Measurements from ENCODE around the gene ASTN2.
A peak's percentile ranks its signal among the peaks of the same experiment; 100 is the strongest.

ASTN2 gene

DNA sequence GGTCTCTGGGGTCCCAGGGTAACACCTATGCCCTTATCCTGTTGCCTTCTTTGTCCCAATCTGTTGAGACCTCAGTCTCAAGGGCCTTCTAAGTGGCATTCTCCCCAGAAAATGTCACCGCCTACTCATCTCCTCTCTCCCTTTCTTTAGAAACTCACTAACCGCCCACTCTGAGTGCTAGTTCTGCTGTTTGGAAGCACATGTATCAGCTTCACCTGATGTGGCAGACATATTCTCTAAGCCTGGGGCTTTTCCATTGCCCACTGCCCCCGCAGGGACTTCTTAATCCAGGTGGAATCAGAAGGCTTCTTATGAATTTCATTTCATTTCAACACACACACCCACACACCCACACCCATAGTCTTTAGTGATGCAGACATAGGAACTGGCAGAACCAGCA lies 165.1 kb downstream of the ASTN2 start:
- DNase-seq (ENCODE audit: low read depth), result no peak

DNA sequence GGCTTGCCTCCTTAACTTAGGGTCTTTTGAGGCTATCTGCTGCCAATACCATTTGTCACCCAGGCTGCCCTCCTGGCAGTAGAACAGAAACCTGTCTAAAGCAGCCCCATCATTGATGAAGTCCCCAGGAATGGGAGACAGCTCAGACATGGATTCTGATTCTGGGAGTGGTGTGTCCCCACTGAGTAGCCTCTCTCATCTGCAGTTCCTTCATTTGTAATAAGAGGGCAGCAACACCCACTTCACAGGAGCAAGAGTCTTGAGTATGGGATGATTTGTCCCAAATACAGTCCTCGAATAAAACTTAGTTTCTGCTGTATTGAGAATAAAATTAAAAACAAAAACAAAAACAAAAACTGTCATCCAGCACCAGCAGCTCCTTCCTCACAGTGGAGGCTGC lies 167.6 kb downstream of the ASTN2 start:
- DNase-seq (ENCODE audit: low read depth), result no peak

DNA sequence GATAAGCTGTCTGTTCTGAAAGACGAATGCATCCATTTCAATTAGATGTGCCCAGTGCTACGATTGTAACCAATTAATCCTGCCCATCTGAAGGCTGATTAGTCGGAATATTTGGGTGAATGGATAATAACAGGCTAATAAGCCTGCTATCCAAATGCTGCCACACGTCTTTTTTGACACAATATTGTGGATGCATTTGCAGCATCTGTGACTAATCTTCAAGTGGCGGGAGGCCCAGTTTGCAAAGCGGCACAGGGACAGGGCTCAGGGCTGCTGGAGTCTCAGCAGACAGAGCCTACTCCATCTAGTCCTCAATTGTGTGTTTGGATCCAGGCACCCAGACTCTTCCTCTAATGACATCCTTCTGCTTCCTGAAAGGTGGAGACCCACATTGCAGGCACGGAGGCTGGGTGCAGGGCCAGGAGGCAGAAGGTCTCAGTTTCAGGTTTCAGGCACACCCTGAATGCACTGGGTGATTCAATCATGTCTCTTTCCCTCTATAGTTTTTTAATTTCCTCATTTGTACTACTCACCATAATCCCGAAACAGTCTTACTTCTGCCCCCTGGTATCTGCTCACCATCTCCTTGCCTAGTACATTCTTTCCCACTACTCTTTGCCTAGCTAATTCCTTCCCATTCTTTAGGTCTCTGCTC lies 169.6 kb downstream of the ASTN2 start:
- no peak for DNase-seq (ENCODE audit: low read depth)

DNA sequence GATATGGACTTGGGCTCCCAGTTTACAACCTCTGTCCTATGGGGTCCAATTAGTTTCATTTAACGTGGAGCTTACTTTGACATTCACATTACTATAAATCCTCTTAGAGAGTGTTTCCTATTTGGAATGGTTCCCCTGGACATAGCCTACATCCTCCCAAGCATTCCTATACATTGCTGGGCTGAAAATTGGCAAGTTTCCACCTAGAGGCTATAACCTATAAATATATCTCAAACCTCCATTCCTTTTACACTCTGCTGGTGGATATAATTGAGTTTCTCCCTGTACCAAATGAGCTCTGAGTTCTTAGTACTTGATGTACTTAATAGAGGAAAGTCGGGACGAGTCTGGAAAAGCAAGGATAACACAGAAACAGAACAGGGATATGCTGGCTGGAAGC lies 172.8 kb downstream of the ASTN2 start:
- no peak for DNase-seq (ENCODE audit: low read depth)

DNA sequence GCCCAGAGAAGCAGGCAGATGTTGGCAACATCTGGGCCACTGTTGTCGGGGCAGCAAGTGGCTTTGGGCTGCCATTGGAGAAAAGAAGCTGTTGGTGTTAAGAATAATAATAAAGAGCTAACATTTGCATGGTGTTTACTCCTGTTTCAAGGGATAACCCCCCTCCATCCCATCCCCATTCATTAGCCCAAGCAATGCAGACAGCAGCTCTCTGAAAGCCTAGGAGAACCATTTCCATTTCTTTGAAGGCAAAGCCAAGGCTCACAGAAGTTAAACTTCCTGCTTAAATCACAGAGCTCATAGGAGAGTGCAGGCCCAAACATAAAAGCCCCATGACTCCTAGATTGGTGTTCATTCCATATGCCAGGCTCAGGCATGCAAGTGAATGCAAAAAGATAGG lies 175.4 kb downstream of the ASTN2 start:
- no peak for DNase-seq (ENCODE audit: low read depth)

DNA sequence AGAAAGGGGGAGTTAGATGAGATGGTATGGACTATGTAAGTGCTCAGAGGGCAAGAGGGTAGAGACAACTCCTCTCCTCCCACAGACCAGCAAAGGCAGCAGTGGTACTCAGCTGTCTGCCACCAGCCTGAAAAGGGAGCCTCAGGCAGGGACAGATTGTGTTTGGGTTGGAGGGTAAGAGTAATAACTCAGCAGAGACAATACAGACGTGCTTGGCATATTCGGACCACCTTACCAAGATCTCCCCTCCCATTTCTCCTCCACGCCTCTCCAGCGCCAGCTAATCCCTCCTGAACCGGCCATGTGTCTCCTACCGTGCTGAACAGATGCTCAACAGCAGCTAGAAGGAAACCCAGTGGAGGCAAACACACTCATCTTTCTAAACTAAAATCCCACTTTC lies 180.8 kb downstream of the ASTN2 start:
- DNase-seq (ENCODE audit: low read depth), result no peak

DNA sequence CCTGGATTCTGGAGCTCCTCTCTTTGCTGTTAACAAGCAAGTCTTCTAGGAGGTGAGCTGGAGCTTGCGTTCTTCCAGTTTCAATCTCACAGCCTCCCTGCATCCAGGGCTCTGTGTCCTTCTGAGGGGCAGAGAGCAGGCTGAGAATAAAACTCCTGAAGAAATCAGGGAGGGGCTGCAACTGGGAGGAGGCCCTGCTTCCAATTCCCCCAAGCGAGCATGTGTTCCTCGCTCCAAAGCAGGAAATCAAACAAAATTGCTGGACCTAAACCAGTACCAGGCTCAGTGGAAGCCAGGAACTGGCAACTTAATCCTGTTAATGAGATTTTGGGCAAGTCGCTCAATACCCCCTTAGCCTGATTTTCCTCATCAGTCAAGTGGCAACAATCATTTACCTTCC lies 181.8 kb downstream of the ASTN2 start:
- DNase-seq (ENCODE audit: low read depth), result no peak

DNA sequence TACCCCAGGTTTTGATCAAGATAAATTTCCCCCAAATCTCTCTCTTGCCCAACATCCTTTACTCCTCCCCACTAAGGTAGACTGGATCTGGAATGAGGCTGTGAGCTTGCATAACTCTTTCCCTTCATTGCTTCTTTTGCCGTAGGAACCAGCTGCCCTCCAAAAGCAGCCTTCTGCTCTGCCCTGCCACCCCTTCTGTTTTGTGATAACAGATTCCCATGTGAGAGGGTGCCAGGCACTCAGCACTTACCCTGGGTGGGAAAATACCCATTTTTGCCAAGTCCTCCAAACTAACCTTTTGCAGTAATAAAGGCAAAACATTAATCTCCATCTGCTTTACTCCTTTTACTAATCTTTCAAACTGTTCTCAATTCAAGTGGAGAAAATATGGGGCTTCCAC lies 182.6 kb downstream of the ASTN2 start:
- DNase-seq (ENCODE audit: low read depth), result no peak

DNA sequence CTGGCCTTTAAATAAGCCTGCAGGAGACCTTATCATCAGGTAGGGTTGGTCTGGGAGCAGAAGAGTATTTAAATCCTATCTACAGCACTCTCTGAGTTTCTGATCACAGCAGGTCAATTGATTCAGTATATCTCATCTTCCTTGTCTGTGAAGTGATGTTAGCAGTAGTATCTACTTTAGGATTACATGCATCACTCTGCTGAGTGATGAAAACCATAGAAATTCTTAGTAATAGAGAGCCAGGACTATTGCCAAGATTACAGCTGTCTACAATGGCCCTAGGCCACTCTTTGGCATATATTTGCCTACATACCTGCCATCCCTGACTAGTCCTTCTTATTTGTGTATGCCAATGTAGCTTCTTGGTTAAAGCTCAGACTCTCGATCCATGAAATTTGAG lies 183.8 kb downstream of the ASTN2 start:
- DNase-seq (ENCODE audit: low read depth), result no peak

DNA sequence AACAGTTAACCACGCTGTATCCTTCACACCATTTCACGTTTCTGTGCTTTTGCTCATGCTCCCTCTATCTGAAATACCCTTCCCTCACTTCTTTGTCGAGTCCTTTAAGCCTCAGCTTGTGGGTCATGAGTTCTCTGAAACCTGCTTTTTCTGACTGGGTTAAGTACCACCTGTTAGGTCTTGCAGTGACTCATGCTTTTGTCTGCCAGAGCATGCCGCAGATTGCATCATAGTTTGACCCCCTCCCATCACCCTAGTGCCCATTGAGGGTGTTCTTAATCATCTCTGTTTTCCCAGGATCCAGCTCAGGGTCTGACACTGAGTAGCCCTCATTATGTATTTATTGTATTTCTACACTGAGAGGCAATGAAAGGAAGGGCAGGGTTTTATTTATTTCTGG lies 190.2 kb downstream of the ASTN2 start:
- DNase-seq (ENCODE audit: low read depth), result no peak

DNA sequence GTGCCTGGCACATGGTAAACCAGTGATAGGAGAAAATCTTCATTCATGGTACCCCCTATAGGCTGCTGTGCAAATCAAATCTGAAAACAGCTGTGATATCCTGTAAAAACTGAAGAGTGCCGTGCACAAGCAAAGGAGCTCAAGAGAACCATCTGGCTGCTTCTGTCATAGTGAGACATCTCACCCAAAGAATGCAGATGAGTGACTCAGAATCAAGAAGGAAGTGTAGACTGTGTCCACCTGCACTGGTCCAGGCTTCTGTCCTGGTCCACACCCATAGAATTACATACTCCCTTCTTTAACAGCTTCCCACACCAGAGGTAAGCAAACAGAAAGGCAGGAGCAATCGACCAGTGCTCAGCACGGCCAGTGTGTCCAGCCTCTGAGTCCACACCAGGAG lies 195.9 kb downstream of the ASTN2 start:
- DNase-seq (ENCODE audit: low read depth), result no peak

DNA sequence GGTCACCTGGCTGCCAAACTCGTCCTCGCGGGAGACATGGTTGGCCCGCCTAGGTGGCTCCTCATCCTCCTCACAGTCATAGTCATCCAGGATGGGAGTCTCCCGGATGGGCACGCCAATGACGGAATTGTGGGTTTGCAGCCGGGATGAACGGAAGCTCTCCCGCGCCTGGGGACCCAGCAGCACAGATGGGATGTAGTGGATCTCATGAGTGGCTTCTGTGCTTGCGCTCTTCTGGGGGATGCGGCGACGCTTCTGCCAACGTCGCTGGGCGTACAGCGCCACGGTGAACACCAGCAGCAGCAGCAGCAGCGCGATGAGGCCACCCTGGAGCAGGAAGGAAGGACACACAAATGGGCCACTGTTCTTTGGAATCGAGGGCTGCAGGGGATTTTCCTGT lies 200.4 kb downstream of the ASTN2 start:
- no peak for DNase-seq (ENCODE audit: low read depth)

DNA sequence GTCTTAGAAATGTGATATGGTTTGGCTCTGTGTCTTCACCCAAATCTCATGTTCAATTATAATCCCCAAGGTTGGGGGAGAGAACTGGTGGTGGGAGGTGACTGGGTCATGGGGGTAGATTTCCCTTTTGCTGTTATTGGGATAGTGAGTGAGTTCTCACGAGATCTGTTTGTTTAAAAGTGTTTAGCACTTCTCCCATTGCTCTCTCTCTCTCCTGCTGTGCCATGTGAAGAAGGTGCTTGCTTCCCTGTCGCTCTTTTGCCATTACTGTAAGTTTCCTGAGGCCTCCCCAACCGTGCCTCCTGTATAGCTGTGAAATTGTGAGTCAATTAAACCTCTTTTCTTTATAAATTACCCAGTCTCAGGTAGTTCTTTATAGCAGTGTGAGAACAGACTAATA lies 203.6 kb downstream of the ASTN2 start:
- DNase-seq (ENCODE audit: low read depth), result no peak

DNA sequence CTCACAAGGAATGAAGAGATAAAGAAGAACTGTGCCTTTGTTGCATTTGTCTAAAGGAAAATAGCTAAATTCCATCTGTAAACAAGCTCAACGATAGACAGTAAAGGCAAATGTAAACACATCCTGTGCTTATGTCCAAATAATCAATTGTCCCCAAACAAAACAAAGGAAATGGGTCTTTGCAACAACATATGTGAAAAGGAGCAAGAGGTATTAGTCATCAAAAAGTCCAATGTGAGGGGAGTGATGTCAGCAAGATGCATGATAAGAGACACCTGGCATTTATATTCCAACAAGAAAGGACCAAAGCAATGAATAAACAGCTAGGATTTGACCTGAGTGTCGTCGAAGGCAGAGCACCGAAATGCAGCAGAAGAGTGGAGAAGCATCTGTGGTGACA lies 209.1 kb downstream of the ASTN2 start:
- DNase-seq (ENCODE audit: low read depth), result peak; percentile 20

DNA sequence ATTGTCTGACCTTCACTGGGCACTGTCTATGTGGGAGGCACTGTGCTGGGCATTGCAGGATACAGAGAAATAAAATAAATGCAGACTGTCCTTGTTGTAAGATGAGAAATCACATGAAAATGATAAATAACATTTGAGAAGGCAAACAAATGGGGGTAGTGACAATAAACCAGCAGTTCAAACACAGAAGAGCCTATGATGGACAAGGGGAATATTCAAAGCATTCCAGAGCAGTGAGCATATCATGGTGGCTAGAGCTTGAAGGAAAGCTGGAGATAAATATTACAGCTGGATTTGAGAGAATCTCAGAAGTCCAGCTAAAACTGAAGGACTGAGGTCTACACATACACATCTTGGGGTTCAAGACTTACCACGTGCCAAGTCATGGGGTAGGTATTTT lies 209.9 kb downstream of the ASTN2 start:
- no peak for DNase-seq (ENCODE audit: low read depth)

DNA sequence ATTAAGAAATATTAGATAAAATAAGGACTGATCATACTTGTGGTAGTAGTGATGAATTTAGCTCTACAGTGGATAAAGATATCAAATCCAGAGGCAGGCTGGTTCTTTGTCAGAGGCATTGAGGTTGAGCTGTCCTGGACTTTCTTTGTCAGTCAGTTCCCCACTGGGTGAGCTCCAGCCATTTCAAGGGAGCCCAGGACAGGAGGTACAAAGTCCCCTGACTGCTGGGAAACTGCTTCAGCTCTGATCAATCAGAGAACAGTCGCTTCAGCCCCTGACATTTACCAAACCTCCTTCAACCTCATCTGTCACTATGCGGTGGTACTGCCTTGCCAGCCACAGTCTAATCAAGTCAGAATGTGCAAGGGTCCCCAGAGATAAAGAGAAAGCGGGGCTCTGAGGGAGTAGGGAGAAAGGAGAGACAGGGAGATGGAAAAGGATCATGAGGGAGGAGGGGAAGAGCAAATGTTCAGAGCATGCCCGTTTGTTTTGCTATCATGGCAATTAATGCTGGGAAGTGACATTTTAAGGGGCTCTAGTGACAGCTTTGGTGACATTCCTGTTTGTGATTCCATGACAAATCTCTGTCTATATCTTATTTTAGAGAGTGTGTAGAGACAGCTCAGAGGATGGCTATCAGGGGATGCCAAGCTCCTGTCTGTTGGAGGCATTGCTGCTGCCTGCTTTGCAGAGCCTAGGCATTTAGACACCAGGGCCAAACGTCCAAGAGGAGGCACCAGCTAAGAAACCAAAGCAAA lies 223.2 kb downstream of the ASTN2 start:
- DNase-seq (ENCODE audit: low read depth), result no peak

DNA sequence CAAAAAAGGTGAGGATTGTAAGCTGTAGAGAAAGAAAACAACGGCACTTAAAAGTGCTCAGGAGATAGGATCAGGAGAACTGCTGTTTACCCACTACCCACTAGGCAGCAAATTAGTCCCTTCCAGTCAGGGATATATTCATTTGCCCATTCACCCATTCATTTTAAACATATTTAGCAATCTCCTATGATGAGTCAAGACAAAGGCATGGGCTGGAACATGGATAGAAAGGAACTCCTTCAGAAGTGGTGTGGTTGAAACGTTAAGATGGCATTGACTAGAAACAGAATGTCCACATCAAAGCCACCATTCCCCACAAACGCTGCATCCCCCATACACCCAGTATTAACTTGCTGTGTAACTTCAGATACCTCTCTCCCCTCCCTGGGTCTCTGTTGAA lies 225.7 kb downstream of the ASTN2 start:
- peak; percentile 26 for DNase-seq (ENCODE audit: low read depth)

DNA sequence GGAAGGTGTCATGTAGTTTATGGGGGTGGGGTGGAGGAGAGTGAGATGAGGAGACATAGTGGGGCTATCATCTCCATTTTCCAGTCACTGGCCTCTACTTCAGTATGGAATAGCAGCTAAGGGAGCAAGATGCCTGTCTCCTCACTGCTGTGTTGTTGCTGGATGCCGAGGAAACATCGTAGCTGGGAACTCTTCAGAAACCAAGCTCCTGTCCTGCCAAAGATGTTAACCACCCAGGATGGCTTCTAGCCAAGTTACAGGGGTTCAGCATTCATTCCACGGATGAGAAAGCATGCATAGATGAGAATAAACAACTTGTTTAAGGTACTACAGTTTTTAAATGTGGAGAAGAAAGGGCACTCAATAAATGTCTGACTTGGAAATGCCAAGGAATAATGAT lies 226.5 kb downstream of the ASTN2 start:
- no peak for DNase-seq (ENCODE audit: low read depth)

DNA sequence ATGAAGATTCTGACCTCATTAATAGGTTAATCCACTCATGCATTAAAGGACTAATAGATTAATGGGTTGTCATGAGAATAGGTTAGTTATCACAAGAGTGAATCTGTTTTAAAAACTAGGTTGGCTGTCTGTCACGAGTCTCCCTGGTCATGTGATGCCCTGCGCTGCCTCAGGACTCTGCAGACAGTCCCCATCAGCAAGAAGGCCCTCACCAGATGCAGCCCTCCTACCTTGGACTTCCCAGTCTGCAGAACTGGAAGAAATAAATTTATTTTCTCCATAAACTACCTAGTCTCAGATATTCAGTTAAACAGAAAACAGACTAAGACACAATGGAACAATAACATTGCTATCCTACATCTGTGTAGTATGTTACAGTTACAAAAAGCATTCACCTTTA lies 227.4 kb downstream of the ASTN2 start:
- DNase-seq (ENCODE audit: low read depth), result no peak

DNA sequence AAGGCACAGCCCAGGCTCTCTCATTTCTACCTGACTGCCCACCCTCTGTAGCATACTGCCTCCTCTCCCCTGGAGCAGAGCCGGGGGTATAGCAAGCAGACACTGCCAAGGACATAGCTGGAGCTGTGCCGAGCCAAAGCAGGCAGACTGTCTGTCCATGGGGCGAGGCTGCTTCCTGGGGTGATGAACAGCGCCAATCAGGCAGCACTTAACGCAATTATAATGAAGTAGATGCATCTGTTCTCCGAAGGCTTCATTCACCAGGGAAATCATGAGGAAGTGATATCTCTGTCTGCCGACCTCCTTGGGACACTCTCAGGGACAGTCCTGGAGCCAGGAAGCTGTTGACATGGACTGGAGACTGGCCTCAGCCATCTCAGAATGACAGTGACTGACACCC lies 230.7 kb downstream of the ASTN2 start:
- DNase-seq (ENCODE audit: low read depth), result no peak

DNA sequence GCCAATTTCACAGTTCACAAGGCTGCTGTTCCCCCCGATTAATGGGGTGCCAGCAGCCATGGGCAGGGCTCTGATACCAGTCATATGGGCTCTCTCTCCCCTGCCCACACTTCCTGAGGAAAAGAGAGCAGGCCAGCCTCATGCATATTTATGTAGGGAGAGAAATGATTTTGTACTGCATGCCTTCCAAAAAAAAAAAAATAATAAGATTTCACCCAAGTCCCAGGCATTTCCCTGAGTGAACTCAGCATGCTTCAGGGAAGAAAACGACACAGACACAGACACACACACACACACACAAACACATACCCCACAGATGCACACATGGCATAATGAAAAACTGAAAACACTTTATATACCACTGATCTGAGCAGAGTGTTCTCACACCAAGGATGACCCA lies 232.8 kb downstream of the ASTN2 start:
- no peak for DNase-seq (ENCODE audit: low read depth)

DNA sequence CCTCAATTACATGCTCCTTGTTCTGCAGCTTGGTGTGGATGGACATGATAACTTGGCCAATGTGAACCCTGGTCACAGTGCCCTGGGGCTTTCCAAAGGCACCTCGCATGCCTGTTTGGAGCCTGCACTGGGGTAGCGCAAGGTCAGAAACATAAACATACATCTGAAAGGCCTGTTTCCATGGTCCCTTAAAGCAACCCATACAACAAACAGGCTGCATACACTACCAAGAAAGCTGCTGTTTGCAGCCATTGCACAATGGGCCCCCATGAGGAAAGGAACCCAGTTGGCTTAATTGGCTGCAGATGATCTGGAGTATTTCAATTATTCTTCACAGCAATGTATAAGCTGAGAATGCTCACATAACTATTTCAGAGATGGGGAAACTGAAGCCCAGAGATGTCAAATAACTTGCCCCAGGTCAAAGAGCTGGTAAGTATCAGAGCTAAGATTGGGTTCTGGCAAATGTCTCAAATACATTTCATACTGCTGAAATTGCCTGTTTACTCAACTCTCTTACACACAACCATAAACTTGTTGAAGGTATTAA lies 233.9 kb downstream of the ASTN2 start:
- no peak for DNase-seq (ENCODE audit: low read depth)

DNA sequence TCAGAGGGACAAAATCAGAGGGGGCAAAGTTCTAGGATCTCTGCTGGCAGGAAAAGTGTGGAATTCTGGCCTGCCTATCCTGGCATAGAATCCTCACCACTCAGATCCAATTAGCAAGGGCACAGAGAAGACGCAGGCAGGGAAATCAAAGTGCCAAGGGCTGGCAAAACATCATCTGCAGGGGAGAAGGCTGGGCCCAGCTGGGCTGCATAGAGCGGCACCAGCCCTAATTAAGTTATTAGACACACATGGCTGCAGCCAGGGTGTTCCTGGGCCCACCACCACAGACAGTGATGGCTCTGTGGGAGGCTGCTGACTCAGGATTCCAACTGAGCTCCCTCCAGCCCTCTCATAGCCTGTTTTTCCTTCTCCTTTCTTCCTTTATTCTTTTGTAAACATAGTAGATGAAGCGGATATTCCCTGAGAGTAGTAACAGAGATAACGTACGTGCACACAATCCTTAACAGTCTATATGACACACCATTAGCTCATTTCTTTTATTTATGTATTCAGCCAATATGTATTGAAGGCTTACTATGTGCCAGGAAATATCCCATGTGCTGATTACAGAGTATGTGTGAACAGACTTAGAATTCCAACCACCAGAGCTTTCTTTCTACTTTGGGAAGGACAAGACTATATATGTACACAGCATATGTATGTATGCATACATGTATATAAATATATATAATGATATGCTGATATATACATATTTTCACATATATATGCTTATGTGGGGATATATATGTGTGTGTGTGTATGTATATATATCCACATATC lies 236.1 kb downstream of the ASTN2 start:
- peak; percentile 31 for DNase-seq (ENCODE audit: low read depth)
